ENCODE results near the gene SLC6A20. TPM values are rescaled to one million over a fixed set of nuclear protein-coding genes. Genes with fewer than 3 reads are reported as not detected.

The SLC6A20 gene
- polyA plus RNA-seq, 1 donor (not counting 4 experiments of a cell fraction or from before 2014, with no cell fraction given): 0.34 TPM

GRCh38 chr3:45794177-45794560 lies 2.2 kb downstream of the SLC6A20 start:
- dilution Hi-C loops (cut with MboI; ENCODE audit: extremely low pct_ligation_motif_present, low sequenced_read_pairs): no loop called here

GRCh38 chr3:45793482-45794176 lies 2.7 kb downstream of the SLC6A20 start:
- H3K27me3 ChIP-seq (ENCODE audit: control insufficient read depth, extremely low read depth, insufficient read depth, low read length): peaks cover 19% of the 10 kb centered on the region
- TF ChIP-seq CTCF (optimal IDR thresholded peaks at IDR 0.05 in 1 of 3, IDR thresholded peaks at IDR 0.05 in 1 of 3, conservative IDR thresholded peaks at IDR 0.05 in 1 of 3; ENCODE audit: extremely low read depth in 1 of 3, insufficient read depth in 2 of 3, low read length in 3 of 3) (no peak), EZH2 (IDR thresholded peaks at IDR 0.05; ENCODE audit: low read length) (no peak)

More at GRCh38 chr3:45794177-45794560, 2.2 kb downstream of the SLC6A20 start:
- no peak overlapping the region for H3K4me2 ChIP-seq (ENCODE audit: control insufficient read depth, extremely low read depth, insufficient read depth, low read depth, low read length)
- H4K20me1 ChIP-seq (ENCODE audit: control insufficient read depth, extremely low read depth, insufficient read depth, low read length): no peaks in the 10 kb centered on the region
- H3K27me3 ChIP-seq (ENCODE audit: control insufficient read depth, extremely low read depth, insufficient read depth, low read length): peaks cover 19% of the 10 kb centered on the region
- H3K9me1 ChIP-seq (ENCODE audit: control insufficient read depth, extremely low read depth, insufficient read depth, low read length): no peaks in the 10 kb centered on the region
- DNase-seq (ENCODE audit: low read depth, low spot score) (no peak), FAIRE-seq (no peak)
- H3K9ac ChIP-seq (ENCODE audit: control insufficient read depth, extremely low read depth, insufficient read depth, low read length): no peak overlapping the region
- TF ChIP-seq CTCF (optimal IDR thresholded peaks at IDR 0.05 in 1 of 3, IDR thresholded peaks at IDR 0.05 in 1 of 3, conservative IDR thresholded peaks at IDR 0.05 in 1 of 3; ENCODE audit: extremely low read depth in 1 of 3, insufficient read depth in 2 of 3, low read length in 3 of 3) (no peak), EZH2 (IDR thresholded peaks at IDR 0.05; ENCODE audit: low read length) (no peak)
- no peak overlapping the region for H2AFZ ChIP-seq (ENCODE audit: control insufficient read depth, low read length)
- H3K36me3 ChIP-seq (ENCODE audit: control insufficient read depth in 2 of 2, extremely low read depth in 1 of 2, insufficient read depth in 2 of 2, low read length in 2 of 2): no peaks in the 10 kb centered on the region
- no peaks in the 10 kb centered on the region for H3K4me1 ChIP-seq (ENCODE audit: control insufficient read depth, extremely low read depth, insufficient read depth, low read length)
- no peaks in the 10 kb centered on the region for H3K9me3 ChIP-seq (ENCODE audit: control insufficient read depth, low read depth, low read length)
- H3K27ac ChIP-seq (ENCODE audit: control insufficient read depth, insufficient read depth, low read length): no peak overlapping the region
- no peak overlapping the region for H3K4me3 ChIP-seq (ENCODE audit: control insufficient read depth in 2 of 3, extremely low read depth in 1 of 3, insufficient read depth in 2 of 3, low read depth in 1 of 3, low read length in 3 of 3)
- no peaks in the 10 kb centered on the region for H3K79me2 ChIP-seq (ENCODE audit: control insufficient read depth, insufficient read depth, low read length)

More at GRCh38 chr3:45793482-45794176, 2.7 kb downstream of the SLC6A20 start:
- dilution Hi-C loops (cut with MboI; ENCODE audit: extremely low pct_ligation_motif_present, low sequenced_read_pairs): no loop called here
- H3K9me3 ChIP-seq (ENCODE audit: control insufficient read depth, low read depth, low read length): no peaks in the 10 kb centered on the region
- H3K9me1 ChIP-seq (ENCODE audit: control insufficient read depth, extremely low read depth, insufficient read depth, low read length): no peaks in the 10 kb centered on the region
- no peak overlapping the region for H3K9ac ChIP-seq (ENCODE audit: control insufficient read depth, extremely low read depth, insufficient read depth, low read length)
- H3K36me3 ChIP-seq (ENCODE audit: control insufficient read depth in 2 of 2, extremely low read depth in 1 of 2, insufficient read depth in 2 of 2, low read length in 2 of 2): no peaks in the 10 kb centered on the region
- H3K4me2 ChIP-seq (ENCODE audit: control insufficient read depth, extremely low read depth, insufficient read depth, low read depth, low read length): no peak overlapping the region
- no peaks in the 10 kb centered on the region for H3K4me1 ChIP-seq (ENCODE audit: control insufficient read depth, extremely low read depth, insufficient read depth, low read length)
- DNase-seq (ENCODE audit: low read depth, low spot score) (no peak), FAIRE-seq (peak; percentile 29)
- H3K4me3 ChIP-seq (ENCODE audit: control insufficient read depth in 2 of 3, extremely low read depth in 1 of 3, insufficient read depth in 2 of 3, low read depth in 1 of 3, low read length in 3 of 3): no peak overlapping the region
- H2AFZ ChIP-seq (ENCODE audit: control insufficient read depth, low read length): no peak overlapping the region
- H3K79me2 ChIP-seq (ENCODE audit: control insufficient read depth, insufficient read depth, low read length): no peaks in the 10 kb centered on the region
- H4K20me1 ChIP-seq (ENCODE audit: control insufficient read depth, extremely low read depth, insufficient read depth, low read length): no peaks in the 10 kb centered on the region
- no peak overlapping the region for H3K27ac ChIP-seq (ENCODE audit: control insufficient read depth, insufficient read depth, low read length)

Data from keratinocyte (primary cell).